Thymus (tissue), 11 donors: ENCODE data around the gene COX20. TPM values are rescaled to one million over a fixed set of nuclear protein-coding genes. Genes with fewer than 3 reads are reported as not detected.
A peak's percentile ranks its signal among the peaks of the same experiment; 100 is the strongest.
"Not testable (repeated sequence)": the region's sequence is repeated elsewhere in the genome, so short reads cannot be mapped to it uniquely, and the experiment has no call there.

ENCODE experiments used
- DNase-seq, 9 donors: peaks; one replicate each; pipeline ENCODE4 v3.0.0-alpha.2; 2013; ENCODE audit warnings: low spot score in 9 of 9, low read depth in 6 of 9, missing footprints in 1 of 9
- H3K27ac ChIP-seq, 2 donors: one replicate each; pipeline ENCODE4 v1.5.1; 2013; ENCODE audit warnings: control low read depth in 1 of 2, low read depth in 1 of 2, low read length in 1 of 2, mild to moderate bottlenecking in 1 of 2, moderate library complexity in 1 of 2
- H3K27me3 ChIP-seq, 2 donors: one replicate each; pipeline ENCODE4 v1.5.1; 2013; ENCODE audit warnings: low read length in 1 of 2; ENCODE audit not compliant: control insufficient read depth in 2 of 2, insufficient read depth in 1 of 2
- H3K36me3 ChIP-seq, 2 donors: one replicate each; pipeline ENCODE4 v1.5.1; 2013; ENCODE audit warnings: low read length in 1 of 2, mild to moderate bottlenecking in 1 of 2, moderate library complexity in 1 of 2; ENCODE audit not compliant: control insufficient read depth in 2 of 2, insufficient read depth in 2 of 2
- H3K4me1 ChIP-seq, 2 donors: one replicate each; pipeline ENCODE4 v1.5.1; 2013; ENCODE audit warnings: low read length in 2 of 2; ENCODE audit not compliant: control insufficient read depth in 2 of 2, insufficient read depth in 2 of 2
- H3K4me3 ChIP-seq, 2 donors: one replicate each; pipeline ENCODE4 v1.5.1; 2013; ENCODE audit warnings: low read length in 2 of 2, control low read depth in 1 of 2, mild to moderate bottlenecking in 1 of 2
- H3K9me3 ChIP-seq, 2 donors: one replicate each; pipeline ENCODE4 v1.5.1; 2013; ENCODE audit warnings: low read length in 1 of 2, mild to moderate bottlenecking in 1 of 2; ENCODE audit not compliant: control insufficient read depth in 2 of 2, insufficient read depth in 1 of 2
- WGBS: extraction: QIAGEN DNeasy Blood & Tissue Kit; methylation state at CpG from one replicate; pipeline ENCODE4 v1.1.7; 2013; 5-methylcytosine and 5-hydroxymethylcytosine counted together
- polyA plus RNA-seq: library from polyadenylated mRNA; stranded (reverse); fragments of 200-250 nt; gene quantifications from one replicate; pipeline ENCODE4 v1.2.3, GENCODE V29; 2013
- total RNA-seq: library from RNA; stranded (reverse); fragments of 120-200 nt; gene quantifications from one replicate; pipeline ENCODE4 v1.2.4, GENCODE V29; 2013
- donor health status: healthy.

COX20 gene
- total and polyA plus RNA-seq, 2 donors = 26.9 to 60.8 TPM

DNA sequence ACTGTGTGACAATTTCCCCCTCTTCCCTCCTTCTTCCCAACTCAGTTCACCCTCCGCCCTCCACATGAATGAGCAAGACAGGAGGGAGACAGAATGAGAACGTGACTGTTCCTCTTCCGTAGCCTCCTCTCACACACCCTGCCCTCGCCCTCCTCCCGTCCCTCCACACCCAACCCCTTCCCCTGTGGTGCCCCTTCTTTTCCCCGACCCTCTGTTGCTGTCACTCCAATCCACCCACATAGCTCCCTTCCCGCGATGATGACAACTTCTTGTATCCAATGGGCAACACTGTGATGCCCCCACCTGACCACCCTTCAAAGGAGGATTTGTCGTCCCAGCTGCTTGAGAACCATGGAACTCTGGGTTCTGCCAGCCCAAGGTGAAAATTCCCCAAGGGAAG is 41.4 kb upstream of the COX20 start:
- H3K4me1 ChIP-seq = no peaks in the 10 kb centered on the region
- H3K36me3 ChIP-seq = no peaks in the 10 kb centered on the region
- H3K4me3 ChIP-seq = no peak overlapping the region
- H3K27ac ChIP-seq = no peak overlapping the region
- H3K9me3 ChIP-seq = no peaks in the 10 kb centered on the region
- no peak for DNase-seq
- H3K27me3 ChIP-seq = peaks cover 0 to under 1% of the 10 kb centered on the region in 2 donors
- whole genome bisulfite sequencing = 97% methylated on average over 9 of the region's 9 CpGs

DNA sequence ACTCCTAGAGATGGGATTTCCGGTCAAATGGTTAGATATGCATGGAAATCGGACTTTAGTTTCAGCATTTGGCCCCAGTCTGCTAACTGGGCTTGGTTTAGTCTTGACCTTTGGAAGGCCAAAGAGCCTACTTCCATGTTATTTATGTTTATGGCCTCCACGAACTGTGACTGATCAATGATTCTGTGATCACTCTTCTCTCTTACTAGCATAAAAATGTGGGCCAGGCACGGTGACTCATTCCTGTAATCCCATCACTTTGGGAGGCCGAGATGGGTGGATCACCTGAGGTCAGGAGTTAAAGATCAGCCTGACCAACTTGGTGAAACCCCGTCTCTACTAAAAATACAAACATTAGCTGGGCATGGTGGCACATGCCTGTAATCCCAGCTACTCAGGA is 40.9 kb upstream of the COX20 start:
- not testable (repeated sequence) for H3K9me3 ChIP-seq, H3K4me3 ChIP-seq, H3K36me3 ChIP-seq, H3K4me1 ChIP-seq, DNase-seq, H3K27ac ChIP-seq, H3K27me3 ChIP-seq
- 97% methylated on average over 6 of the region's 6 CpGs for WGBS

DNA sequence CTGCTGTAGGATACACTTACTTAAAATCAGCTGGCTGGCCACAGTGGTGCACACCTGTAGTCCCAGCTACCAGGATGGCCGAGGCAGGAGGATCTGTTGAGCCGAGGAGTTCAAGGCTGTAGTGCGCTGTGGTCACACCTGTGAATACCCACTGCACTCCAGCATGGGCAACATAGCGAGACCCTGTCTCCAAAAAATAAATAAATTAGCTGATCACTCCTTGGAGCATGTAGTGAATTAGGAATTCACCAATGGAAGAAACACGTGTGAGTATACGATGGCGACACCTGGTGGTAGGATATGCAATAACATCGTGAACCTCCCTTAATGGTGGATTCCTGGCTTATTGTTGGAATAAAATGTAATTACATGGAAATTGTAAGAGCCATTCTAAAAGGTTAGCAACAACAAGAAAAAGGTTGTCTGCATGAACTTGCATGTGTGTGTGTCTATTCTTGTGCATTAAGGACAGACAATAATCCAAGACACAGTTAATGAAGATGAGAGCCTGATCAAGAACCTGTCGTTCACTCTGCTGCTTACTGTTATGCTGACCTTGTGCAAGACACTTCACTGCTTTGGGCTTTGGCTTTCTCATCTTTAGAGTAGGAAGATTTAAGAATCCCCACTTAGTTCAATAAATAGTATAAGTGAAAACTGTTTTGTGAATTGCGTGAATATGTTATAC is 38.6 kb upstream of the COX20 start:
- Histone ChIP-seq H3K36me3 (no peaks in the 10 kb centered on the region), H3K4me1 (no peaks in the 10 kb centered on the region), H3K4me3 (no peak overlapping the region), H3K27ac (no peak overlapping the region), H3K27me3 (no peaks in the 10 kb centered on the region), H3K9me3 (no peaks in the 10 kb centered on the region)
- WGBS = 45% methylated on average over 10 of the region's 10 CpGs
- peak; percentile 27 to 67 (median 49) for DNase-seq

DNA sequence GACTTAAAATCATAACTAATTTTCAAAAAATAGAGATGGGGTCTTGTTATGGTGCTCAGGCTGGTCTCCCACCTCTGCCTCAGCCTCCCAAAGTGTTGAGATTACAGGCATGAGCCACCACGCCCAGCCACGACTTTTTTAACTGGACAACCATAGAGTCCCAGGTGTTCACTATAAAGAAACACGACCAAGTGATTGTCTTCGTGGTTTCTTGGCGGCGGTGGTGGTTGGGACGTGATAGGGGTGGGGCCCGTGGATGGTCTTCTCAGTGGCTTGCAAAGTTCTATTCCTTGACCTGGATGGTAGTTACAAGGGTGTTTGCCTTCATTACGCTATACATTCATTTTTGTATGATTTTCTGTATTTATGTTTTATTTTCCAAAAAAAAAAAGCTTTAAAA is 34.6 kb upstream of the COX20 start:
- Histone ChIP-seq H3K9me3 (no peaks in the 10 kb centered on the region), H3K27ac (no peak overlapping the region), H3K4me1 (no peaks in the 10 kb centered on the region), H3K36me3 (no peaks in the 10 kb centered on the region), H3K4me3 (no peak overlapping the region), H3K27me3 (no peaks in the 10 kb centered on the region)
- no peak for DNase-seq
- 76% methylated on average over 9 of the region's 9 CpGs for WGBS

DNA sequence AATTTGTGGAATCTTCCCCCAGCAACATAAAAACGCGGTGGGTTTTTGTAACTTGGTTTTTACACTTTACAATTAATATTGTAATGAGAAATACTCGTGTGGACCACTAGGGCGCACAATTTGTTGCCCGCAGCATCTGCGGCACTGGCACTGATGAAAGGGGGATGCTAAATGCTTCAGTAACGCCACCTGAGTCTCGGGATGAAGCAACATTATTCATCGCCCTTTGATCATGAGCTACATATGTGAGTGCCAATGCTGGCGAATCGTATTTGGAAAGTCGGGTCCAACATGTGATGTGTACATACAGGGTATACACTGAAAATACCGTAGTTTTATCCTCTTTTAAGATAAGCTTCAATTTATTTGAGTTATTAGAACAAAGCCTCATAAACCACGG is 34.2 kb upstream of the COX20 start:
- no peaks in the 10 kb centered on the region for H3K9me3 ChIP-seq
- H3K4me1 ChIP-seq = no peaks in the 10 kb centered on the region
- no peaks in the 10 kb centered on the region for H3K36me3 ChIP-seq
- peak in 7 of 9 donors; percentile 20 to 61 (median 29) for DNase-seq
- H3K27ac ChIP-seq = no peak overlapping the region
- WGBS = 39% methylated on average over 14 of the region's 14 CpGs
- no peaks in the 10 kb centered on the region for H3K27me3 ChIP-seq
- no peak overlapping the region for H3K4me3 ChIP-seq

DNA sequence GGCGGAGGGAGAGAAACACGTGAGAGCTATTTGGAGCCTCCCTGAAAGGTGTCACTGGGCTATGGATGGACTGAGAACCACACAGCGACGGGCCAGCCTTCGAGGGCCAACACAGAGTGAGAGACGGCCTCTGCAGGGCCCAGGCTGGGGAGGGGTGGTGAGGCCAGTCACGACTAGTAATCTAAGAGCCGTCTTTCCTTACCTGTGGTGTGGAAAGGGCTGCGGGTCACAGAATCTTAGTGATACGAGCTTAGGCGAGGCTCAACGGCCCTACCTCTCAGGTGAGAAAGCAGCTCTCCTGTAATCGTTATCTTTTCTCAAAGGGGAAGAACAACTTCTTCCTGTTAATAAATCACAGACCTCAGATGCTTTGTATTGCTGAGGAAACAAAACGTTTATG is 33.4 kb upstream of the COX20 start:
- H3K9me3 ChIP-seq = no peaks in the 10 kb centered on the region
- no peak overlapping the region for H3K27ac ChIP-seq
- WGBS = 63% methylated on average over 14 of the region's 14 CpGs
- H3K36me3 ChIP-seq = no peaks in the 10 kb centered on the region
- DNase-seq = no peak
- H3K4me3 ChIP-seq = no peak overlapping the region
- no peaks in the 10 kb centered on the region for H3K27me3 ChIP-seq
- H3K4me1 ChIP-seq = no peaks in the 10 kb centered on the region

DNA sequence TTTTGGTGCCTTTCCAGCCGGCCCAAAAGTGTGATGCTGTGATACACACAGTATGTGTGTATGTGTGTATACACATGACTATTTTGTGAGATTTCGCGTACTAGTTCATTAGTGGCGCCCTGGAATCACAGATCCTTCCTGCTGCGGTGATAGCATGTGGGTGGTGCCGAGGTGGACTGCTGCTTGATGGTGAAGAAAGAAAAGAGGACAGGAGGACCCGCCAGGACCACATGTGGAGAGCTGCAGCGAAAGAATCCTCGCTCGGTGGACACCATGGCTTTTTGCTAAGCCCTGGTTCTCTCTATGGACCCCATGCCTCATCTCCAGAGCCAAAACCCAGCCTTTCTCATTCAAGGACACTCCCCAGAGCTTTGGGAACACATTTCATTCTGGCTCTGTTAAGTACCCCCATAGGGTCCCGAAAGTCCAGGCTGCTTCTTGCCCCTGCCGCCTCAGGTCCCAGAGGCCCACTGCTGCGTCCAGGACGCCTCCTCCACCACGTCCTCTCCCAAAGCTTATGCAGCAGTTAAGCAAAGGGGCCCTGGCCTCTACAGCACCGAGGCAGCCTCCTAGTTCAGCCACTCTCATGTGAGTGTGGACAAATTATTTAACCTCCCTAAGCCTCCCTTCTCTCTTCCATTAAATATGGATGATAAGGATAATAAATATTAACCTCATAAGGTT is 32.8 kb upstream of the COX20 start:
- Histone ChIP-seq H3K27ac (no peak overlapping the region), H3K9me3 (no peaks in the 10 kb centered on the region), H3K4me3 (no peak overlapping the region), H3K27me3 (no peaks in the 10 kb centered on the region), H3K4me1 (no peaks in the 10 kb centered on the region), H3K36me3 (no peaks in the 10 kb centered on the region)
- WGBS = 91% methylated on average over 16 of the region's 16 CpGs
- no peak for DNase-seq

DNA sequence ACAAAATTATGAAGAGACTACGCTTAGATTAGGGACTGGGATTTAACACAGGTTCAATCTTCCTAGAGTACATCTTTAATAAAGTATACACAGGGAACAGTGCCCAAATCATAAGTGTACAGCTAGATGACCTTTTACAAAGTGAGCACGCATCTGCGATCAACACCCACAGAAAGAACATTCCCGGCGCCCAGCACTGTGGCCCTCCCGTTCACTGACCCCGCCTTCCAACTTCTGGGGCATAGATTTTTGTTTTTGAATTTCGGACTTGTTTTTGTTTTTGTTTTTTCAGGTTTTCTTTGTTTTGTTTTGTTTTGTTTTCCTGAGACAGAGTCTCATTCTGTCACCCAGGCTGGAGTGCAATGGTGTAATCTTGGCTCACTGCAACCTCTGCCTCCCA is 30.6 kb upstream of the COX20 start:
- 96% methylated on average over 8 of the region's 8 CpGs for WGBS

DNA sequence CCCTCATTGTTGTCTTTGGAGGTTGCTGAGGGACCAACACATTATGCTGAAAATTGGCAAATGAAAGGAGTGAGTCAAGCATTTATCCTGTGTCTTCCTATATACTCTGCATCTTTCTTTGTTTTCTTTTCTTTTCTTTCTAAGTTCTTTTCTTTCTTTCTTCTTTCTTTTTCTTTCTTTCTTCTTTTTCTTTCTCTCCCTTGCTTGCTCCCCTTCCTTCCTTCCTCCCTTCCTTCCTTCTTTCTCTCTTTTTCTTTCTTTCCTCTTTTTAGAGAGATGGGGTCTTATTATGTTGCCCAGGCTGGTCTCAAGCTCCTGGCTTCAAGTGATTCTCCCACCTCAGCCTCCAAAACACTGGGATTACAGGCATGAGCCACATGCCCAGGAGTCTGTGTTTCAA is 28.3 kb upstream of the COX20 start:
- H3K27me3 ChIP-seq = no peaks in the 10 kb centered on the region
- no peaks in the 10 kb centered on the region for H3K36me3 ChIP-seq
- H3K9me3 ChIP-seq = no peaks in the 10 kb centered on the region
- H3K4me1 ChIP-seq = no peaks in the 10 kb centered on the region
- H3K27ac ChIP-seq = no peak overlapping the region
- H3K4me3 ChIP-seq = no peak overlapping the region
- DNase-seq = no peak

More for the DNA sequence above, 30.6 kb upstream of the COX20 start:
- Histone ChIP-seq H3K4me1 (no peaks in the 10 kb centered on the region), H3K27ac (no peak overlapping the region), H3K4me3 (no peak overlapping the region), H3K27me3 (no peaks in the 10 kb centered on the region), H3K36me3 (no peaks in the 10 kb centered on the region), H3K9me3 (no peaks in the 10 kb centered on the region)
- DNase-seq = no peak
